GM21390 (cell line): ENCODE results near the gene ABCF3.

Experiments
- ATAC-seq: cut with Tn5 transposase; IDR thresholded peaks from one replicate; pipeline ENCODE4 v1.9.1; 2021; ENCODE audit not compliant: unreplicated experiment

The ABCF3 gene

DNA sequence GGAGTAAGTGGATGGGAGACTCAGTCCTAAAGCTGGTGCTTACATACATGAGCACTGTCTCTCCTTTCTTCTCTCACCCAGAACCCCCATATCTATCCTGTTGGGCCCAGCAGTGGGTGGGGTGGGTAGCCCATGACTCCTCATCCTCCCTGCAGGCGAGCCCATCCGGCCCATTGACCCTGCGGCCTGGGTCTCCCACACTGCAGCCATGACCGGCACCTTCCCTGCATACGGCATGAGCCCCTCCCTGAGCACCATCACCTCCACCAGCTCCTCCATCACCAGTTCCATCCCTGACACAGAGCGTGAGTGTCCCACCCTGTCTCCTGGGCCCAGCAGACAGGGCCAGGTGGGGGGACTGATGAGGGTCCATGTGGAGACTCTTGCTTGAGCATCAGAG lies 19.3 kb upstream of the ABCF3 start:
- ATAC-seq, result no peak

DNA sequence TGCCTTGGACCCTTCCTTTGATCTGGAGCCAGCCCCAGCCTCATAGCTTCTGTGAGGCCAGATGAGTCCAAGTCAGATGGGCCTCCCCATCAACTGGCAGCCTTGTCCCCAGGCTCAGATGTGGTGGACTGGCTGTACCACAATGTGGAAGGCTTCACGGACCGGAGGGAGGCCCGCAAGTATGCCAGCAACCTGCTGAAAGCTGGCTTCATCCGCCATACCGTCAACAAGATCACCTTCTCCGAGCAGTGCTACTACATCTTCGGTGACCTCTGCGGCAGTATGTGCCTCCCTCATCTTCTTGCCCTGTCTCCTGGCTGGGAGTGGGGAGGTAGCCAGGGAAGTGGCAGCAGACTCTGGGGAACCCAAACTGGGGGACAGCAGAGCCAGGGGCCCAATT lies 18.2 kb upstream of the ABCF3 start:
- ATAC-seq, result no peak

GRCh38 chr3:184168363-184169120 lies 17.5 kb upstream of the ABCF3 start:
- ATAC-seq, result no peak

DNA sequence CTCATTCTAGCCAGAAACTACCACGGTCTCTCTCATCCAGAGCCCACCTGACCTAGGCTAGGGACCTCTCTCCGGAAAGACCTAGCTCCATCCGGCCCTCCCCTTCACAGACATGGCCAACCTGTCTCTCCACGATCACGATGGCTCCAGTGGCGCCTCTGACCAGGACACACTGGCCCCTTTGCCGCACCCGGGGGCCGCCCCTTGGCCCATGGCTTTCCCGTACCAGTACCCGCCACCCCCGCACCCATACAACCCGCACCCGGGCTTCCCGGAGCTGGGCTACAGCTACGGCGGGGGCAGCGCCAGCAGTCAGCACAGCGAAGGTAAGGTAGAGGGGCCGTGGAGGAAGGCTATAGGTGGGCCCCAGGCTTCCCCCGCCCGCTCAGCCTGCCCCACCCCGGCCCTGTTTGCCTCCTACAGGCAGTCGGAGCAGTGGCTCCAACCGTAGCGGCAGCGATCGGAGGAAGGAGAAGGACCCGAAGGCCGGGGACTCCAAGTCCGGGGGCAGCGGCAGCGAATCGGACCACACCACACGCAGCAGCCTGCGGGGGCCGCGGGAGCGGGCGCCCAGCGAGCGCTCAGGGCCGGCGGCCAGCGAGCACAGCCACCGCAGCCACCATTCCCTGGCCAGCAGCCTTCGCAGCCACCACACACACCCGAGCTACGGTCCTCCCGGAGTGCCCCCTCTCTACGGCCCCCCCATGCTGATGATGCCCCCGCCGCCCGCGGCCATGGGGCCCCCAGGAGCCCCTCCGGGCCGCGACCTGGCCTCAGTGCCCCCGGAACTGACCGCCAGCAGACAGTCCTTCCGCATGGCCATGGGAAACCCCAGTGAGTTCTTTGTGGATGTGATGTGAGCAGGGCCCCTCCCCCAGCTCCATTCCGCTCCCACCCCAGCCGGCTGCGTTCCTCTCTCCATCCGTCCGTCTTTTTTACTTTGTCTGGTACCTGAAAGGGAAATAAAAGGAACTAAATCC lies 15.8 kb upstream of the ABCF3 start:
- ATAC-seq, result no peak

DNA sequence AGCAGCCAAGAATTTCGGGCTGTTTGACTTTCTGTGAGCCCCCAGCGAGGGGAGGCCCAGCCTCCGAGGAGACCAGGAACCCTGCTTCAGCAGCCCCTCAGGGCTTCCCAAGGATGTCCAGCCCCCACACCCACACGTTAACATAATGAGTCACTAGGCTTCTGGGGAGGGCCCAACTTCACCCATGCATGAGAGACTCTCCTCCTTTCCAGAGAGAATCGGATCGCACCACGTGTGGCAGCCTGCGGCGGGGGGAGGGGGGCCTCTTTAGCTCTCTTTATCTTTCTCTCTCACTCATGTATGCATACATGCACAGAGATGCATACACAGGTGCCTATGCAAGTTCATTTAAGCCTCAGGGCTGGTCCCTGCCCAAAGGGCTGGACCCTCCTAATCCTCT lies 14.4 kb upstream of the ABCF3 start:
- no peak for ATAC-seq

DNA sequence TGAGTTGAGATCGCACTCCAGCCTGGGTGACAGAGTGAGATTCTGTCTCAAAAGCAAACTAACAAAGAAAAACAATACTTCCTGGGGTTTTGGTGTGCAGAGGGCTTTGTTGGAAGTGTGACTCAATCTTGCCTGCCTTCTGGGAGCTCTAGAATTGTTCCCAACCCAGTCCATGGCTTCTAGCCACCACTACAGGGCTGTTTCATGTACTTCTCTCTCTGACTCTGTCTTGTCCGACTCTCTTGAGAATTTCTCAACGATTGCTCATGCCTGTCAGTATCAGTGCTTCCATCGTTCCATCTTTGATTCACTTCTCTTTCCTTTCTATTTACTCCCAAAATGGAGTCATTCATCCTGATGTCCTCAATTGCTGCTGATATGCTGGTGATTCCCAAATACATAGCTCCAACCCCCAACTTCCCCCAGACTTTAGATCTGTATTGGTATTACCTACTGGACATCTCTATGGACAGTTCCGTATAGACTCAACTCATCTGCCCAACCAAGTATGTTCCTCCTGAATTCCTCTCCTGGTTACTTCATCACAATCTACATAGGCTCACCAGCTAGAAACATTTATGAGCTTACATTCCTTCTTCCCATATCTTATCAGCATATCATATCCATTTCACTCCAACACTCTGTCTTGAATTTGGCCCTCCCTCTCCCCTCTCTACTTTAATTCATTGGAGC lies 13.2 kb upstream of the ABCF3 start:
- ATAC-seq, result no peak

GRCh38 chr3:184173374-184173722 lies 12.7 kb upstream of the ABCF3 start:
- ATAC-seq, result no peak

GRCh38 chr3:184174284-184174645 lies 11.7 kb upstream of the ABCF3 start:
- no peak for ATAC-seq

GRCh38 chr3:184174646-184175492 lies 11.1 kb upstream of the ABCF3 start, which contains the start of gene AP2M1:
AP2M1 (plus strand) TSS chr3:184174855; CDS start chr3:184176994, 2,139 bp downstream.
- ATAC-seq, result peak; percentile 92

DNA sequence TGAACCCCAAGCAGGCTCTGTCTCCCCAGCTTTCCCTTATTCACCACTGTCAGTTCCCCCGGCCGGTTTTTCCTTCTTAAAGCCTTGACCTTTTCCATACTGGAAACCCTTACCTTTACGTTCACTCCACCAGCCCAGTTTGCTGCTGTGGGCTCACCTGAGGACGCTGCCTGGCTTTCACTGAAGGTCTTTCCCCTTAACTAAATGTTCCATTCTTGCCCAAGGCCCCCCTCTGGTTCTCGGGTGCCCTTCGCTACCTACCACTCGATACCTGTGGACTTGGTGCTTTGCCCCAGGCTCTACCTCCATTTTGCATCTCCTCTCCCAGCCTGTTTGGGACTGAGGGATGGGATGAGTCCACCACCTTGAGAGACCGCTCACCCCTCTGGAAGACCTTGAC lies 10.5 kb upstream of the ABCF3 start:
- no peak for ATAC-seq

DNA sequence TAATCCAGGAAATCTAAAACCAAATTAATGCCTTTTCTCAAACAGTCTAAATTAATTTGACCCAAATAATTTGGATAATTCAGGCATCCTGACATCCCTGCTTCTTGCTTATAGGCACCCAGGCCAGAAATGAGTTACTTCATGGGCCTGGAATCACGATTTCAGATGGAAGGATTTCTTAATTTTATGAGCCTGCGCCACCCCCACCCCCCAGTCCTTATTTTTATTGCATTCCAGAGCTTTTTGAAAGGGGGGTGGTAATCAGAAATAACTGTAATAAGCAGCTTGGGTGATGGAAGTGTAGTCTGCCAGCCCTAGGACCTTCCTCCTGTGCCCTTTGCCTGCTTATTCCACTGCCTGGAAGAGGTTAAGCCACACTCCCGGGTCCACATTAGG lies 10.0 kb upstream of the ABCF3 start:
- ATAC-seq, result no peak

DNA sequence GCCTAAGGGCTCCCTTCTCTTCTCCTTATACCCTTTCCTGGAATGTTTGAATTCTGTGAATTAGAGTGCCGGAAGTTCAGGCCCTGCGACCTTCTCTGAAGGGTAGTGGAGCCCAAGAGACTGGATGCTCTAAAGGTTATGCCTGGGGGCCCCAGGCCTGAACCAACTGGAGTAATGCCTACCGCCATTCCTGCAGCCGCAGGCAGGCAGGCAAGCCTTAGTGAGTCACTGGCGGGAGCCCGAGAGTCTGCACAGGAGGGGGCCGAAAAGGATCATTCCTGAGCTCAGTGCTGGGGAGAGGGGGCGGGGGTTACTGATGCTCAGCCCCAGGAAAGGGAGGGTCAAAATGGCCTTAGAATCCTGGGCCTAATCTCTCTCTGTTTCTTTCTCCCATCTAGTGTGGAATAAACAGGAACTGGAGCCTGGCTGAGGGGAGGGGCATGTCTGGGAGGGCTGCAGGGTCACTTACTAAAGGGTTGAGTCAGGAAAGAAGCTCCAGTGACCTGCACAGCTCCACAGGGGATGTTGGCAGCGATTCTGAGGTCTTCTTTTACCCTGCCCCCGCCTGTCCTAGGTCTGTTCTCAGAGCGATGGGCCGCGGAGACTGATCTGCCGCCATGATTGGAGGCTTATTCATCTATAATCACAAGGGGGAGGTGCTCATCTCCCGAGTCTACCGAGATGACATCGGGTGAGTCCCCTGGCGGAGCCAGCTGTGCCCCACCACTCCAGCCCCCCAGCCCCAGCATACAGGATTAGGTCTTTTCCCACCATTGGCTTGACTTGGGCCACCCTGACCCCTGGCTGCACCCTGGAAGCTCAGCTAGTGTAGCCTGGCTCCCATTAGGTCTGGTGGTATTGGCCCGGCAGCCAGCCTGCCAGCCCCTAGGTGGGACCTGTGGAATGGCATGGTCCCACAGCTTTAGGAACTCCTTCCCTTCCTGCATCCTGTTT lies 9.3 kb upstream of the ABCF3 start:
- no peak for ATAC-seq

GRCh38 chr3:184177331-184177731 lies 8.7 kb upstream of the ABCF3 start:
- ATAC-seq, result no peak

DNA sequence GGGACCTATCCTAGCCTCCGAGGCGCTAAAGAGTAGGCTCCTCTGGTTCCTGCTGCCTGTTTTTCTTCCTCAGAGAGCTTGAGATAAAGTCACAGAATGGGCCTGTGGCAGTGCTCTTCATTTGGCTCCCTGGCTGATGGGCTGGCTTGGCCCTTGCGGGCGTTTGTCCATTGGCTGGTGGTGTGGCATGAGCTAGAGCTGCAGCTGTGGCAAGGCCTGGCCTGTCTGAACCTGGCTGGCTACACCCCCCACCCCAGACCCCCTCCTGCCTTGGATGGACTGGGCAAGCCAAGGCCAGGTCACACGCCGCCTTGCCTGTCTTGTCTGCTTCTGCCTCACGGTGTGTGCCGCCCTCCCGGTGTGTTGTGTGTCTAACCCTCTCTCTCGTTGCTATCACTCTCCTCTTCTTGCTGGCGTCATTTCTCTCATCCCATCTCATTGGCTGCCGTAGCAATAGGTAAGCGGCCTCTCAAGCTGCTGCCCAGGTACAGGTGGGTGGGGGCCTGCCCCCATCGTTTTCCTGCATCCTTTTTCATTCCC lies 8.2 kb upstream of the ABCF3 start:
- no peak for ATAC-seq

GRCh38 chr3:184178521-184179138 lies 7.4 kb upstream of the ABCF3 start:
- no peak for ATAC-seq

- ATAC-seq, result no peak
Measured at GRCh38 chr3:184180165-184180564, 5.8 kb upstream of the ABCF3 start.

DNA sequence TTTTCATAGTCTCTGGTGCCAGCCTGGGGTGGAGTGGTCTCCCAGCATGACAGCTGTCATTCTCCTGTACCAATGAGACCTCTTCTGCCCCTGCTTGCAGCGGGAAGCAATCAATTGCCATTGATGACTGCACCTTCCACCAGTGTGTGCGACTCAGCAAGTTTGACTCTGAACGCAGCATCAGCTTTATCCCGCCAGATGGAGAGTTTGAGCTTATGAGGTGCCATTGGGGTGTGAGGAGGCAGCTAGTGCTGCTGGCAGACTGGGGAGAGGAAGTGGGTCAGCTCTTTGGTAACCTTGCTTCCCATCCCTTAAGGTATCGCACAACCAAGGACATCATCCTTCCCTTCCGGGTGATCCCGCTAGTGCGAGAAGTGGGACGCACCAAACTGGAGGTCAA lies 4.4 kb upstream of the ABCF3 start:
- no peak for ATAC-seq

- ATAC-seq, result no peak
Measured at GRCh38 chr3:184183679-184184078, 2.3 kb upstream of the ABCF3 start.
